Testis (tissue), 3 donors: ENCODE measurements around the gene ALDH2. TPM values are rescaled to one million over a fixed set of nuclear protein-coding genes. Genes with fewer than 3 reads are reported as not detected.
A peak's percentile ranks its signal among the peaks of the same experiment; 100 is the strongest.
"Not testable (repeated sequence)": the region's sequence is repeated elsewhere in the genome, so short reads cannot be mapped to it uniquely, and the experiment has no call there.

ENCODE experiments used
- DNase-seq: peaks from one replicate; pipeline ENCODE4 v3.0.0-alpha.2; 2019
- H3K27ac ChIP-seq, 2 donors: fragments of 200-600 bp; sonication (generic); one replicate each; pipeline ENCODE4 v1.5.1; 2019
- H3K27me3 ChIP-seq: fragments of 200-600 bp; sonication (generic); one replicate; pipeline ENCODE4 v1.5.1; 2019
- H3K36me3 ChIP-seq: fragments of 200-600 bp; sonication (generic); one replicate; pipeline ENCODE4 v1.5.1; 2017; ENCODE audit warnings: low read depth; ENCODE audit errors: missing control alignments
- H3K4me1 ChIP-seq: fragments of 200-600 bp; sonication (generic); one replicate; pipeline ENCODE4 v1.5.1; 2019
- H3K4me3 ChIP-seq, 2 donors: fragments of 200-600 bp; sonication (generic); one replicate each; pipeline ENCODE4 v1.5.1; 2017 to 2019
- H3K9me3 ChIP-seq: fragments of 200-600 bp; sonication (generic); one replicate; pipeline ENCODE4 v1.5.1; 2017
- POLR2A ChIP-seq: fragments of 450-650 bp; IDR thresholded peaks from one replicate; pipeline ENCODE4 v1.6.1; 2017; ENCODE audit warnings: antibody characterized with exemption, mild to moderate bottlenecking, moderate library complexity
- WGBS, 2 donors: methylation state at CpG; one replicate each; pipeline ENCODE4 v1.1.5; 2018; 5-methylcytosine and 5-hydroxymethylcytosine counted together
- intact Hi-C: fragments of 100-400 bp; cut with DNase I; formaldehyde crosslinking; loops from one replicate; pipeline ENCODE4 v1.15.1; 2023; ENCODE audit warnings: low total_unique reads
- polyA plus RNA-seq: library from polyadenylated mRNA; stranded (reverse); fragments of 350-450 nt; fragmentation: Illumina TruSeq; extraction: RNeasy Lipid Tissue Mini Kit (QIAGEN cat#74804); gene quantifications from one replicate; pipeline ENCODE4 v1.2.3, GENCODE V29; 2014; ENCODE audit warnings: low read depth, low replicate concordance; ENCODE audit not compliant: insufficient read depth
- total RNA-seq, 2 donors: library from RNA; depleted of rRNA; stranded (reverse); fragments of >200 nt; gene quantifications; one replicate each; pipeline ENCODE4 v1.2.3, GENCODE V29; 2016
- TF ChIP-seq, protein P1 (sequence below), 3 experiments: fragments of 450-650 bp in 2 of 3; fragments of 200-600 bp in 1 of 3; sonication (generic) in 1 of 3; IDR thresholded peaks; one replicate each; pipeline ENCODE4 v1.5.1; 2016 to 2019; ENCODE audit warnings: antibody characterized with exemption in 3 of 3, mild to moderate bottlenecking in 2 of 3, moderate library complexity in 1 of 3

Gene ALDH2
- total and polyA plus RNA-seq, 3 donors from 2014 or later, result 58.4 to 96.4 (median 76.6) TPM

DNA sequence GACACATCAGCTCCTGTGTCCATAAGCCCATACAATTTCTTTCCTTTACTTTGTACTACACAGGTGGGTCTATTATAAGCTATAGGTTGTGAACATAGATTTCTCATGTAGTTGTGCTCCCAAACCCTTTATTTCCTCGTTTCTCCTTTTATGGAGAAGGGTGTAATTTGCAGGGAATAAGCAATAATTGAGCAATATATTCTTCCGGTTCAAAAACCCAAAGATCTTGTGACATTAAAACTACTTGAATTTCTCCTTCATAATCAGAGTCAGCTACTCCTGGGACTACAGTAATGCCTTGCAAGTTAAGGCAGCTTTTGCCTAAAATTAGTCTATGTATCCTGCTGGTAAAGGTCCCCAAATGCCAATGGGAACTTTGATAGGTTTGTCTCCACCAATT lies 56.2 kb downstream of the ALDH2 start:
- TF ChIP-seq POLR2A, result no peak
- no peak overlapping the region for H3K27ac ChIP-seq
- intact Hi-C loops, result no loop called here
- H3K9me3 ChIP-seq, result no peaks in the 10 kb centered on the region
- no peak overlapping the region for H3K4me3 ChIP-seq
- no peaks in the 10 kb centered on the region for H3K36me3 ChIP-seq
- 70 to 80% methylated on average over 2 of the region's 2 CpGs for WGBS, 2 donors
- no peak for DNase-seq
- no peaks in the 10 kb centered on the region for H3K4me1 ChIP-seq
- H3K27me3 ChIP-seq, result no peaks in the 10 kb centered on the region

DNA sequence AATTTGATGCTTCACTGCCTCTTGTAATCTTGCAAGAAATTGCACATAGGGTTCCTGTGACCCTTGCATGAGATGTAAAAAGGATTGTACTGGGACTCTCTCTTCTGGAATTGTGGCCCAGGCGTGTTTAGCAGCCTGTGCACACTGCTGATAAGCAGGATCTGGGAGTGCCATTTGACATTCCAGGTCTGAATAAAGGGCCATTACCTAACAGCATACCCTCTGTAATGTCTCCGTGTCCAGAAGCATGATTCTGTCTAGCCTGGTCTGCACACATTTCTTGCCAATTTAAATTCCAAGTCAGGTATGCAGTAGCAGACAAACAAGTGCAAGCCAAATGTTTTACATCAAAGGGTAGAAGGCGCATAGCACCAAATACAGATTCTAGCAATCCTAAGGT lies 57.2 kb downstream of the ALDH2 start:
- Histone ChIP-seq H3K4me1 (no peaks in the 10 kb centered on the region), H3K9me3 (no peaks in the 10 kb centered on the region)
- no peak for DNase-seq

DNA sequence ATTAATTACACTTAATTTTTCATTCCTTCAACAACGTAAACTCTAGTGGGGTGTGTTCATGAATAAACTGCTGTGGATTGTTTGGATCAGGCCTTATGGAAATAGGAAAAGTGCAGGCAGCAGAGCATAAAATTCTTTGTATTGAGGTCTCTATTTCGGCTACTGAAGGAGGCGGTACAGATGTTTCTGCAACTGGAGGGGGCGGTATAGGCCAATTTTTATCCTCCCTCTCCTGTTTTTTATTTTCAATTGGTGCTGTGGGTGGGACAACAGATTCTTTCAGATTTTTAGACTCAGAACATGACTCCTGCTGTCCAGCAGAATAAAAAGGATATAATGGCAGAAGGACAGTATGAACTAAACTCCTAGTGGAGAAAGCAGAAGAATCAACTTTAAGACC lies 57.6 kb downstream of the ALDH2 start:
- H3K4me1 ChIP-seq, H3K9me3 ChIP-seq, DNase-seq, H3K27ac ChIP-seq, H3K4me3 ChIP-seq, intact Hi-C loops, H3K36me3 ChIP-seq, H3K27me3 ChIP-seq: not testable (repeated sequence)
- TF ChIP-seq, protein P1, sequence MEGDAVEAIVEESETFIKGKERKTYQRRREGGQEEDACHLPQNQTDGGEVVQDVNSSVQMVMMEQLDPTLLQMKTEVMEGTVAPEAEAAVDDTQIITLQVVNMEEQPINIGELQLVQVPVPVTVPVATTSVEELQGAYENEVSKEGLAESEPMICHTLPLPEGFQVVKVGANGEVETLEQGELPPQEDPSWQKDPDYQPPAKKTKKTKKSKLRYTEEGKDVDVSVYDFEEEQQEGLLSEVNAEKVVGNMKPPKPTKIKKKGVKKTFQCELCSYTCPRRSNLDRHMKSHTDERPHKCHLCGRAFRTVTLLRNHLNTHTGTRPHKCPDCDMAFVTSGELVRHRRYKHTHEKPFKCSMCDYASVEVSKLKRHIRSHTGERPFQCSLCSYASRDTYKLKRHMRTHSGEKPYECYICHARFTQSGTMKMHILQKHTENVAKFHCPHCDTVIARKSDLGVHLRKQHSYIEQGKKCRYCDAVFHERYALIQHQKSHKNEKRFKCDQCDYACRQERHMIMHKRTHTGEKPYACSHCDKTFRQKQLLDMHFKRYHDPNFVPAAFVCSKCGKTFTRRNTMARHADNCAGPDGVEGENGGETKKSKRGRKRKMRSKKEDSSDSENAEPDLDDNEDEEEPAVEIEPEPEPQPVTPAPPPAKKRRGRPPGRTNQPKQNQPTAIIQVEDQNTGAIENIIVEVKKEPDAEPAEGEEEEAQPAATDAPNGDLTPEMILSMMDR (IDR thresholded peaks at IDR 0.05), result peak in 1 of 3 experiments; percentile 8
- 55 to 64% methylated on average over 4 of the region's 4 CpGs for WGBS, 2 donors

More for the DNA sequence above, 57.2 kb downstream of the ALDH2 start:
- Histone ChIP-seq H3K36me3 (no peaks in the 10 kb centered on the region), H3K4me3 (no peak overlapping the region), H3K27ac (no peak overlapping the region), H3K27me3 (no peaks in the 10 kb centered on the region)
- WGBS, 2 donors, result 71 to 75% methylated on average over 3 of the region's 3 CpGs
- intact Hi-C loops, result no loop called here
- TF ChIP-seq, protein P1 (IDR thresholded peaks at IDR 0.05), result no peak
- TF ChIP-seq POLR2A, result no peak

DNA sequence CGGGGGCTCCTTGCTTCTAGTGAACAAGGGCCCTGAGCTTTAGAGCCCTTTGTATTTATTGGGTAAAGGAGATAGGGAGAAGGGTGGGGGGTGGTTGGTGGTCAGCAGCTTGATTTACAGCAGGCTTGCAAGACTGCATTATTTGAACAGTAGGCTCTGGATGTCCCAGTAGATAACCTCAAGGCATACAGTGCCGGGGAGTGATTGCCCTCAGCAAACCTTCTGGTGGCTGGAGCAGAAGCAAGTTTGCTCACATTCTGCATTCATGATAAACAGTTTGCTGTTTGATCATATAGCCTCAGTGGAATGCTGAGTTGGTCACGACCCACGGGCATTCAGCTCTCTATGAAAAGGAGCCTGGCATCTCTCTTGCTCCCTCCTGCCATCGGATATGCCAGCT lies 58.8 kb downstream of the ALDH2 start:
- no peaks in the 10 kb centered on the region for H3K9me3 ChIP-seq
- H3K27ac ChIP-seq, result no peak overlapping the region
- DNase-seq, result no peak
- no peaks in the 10 kb centered on the region for H3K36me3 ChIP-seq
- intact Hi-C loops, result no loop called here
- no peaks in the 10 kb centered on the region for H3K4me1 ChIP-seq
- H3K27me3 ChIP-seq, result no peaks in the 10 kb centered on the region
- H3K4me3 ChIP-seq, result no peak overlapping the region
- TF ChIP-seq, protein P1 (IDR thresholded peaks at IDR 0.05), result no peak
- TF ChIP-seq POLR2A, result no peak
- WGBS, 2 donors, result 90 to 91% methylated on average over 5 of the region's 5 CpGs

DNA sequence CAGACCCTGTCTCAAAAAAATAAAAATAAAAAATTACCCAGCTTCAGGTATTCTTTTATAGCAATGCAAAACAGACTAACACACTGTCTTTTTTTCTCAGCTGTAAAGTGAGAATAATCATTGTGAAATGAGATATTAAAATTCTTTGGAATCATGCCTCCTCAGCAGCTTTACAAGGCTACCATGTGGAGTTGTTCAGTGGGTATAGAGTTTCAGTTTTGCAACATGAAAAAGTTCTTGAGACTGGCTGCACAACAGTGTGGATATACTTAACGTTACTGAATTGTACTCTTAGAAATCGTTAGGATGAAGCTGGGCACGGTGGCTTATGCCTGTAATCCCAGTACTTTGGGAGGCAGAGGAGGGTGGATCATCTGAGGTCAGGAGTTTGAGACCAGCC lies 59.6 kb downstream of the ALDH2 start:
- Histone ChIP-seq H3K9me3 (no peaks in the 10 kb centered on the region), H3K4me1 (no peaks in the 10 kb centered on the region), H3K27ac (no peak overlapping the region), H3K27me3 (no peaks in the 10 kb centered on the region), H3K4me3 (no peak overlapping the region), H3K36me3 (no peaks in the 10 kb centered on the region)
- intact Hi-C loops, result no loop called here
- WGBS, 2 donors, result 74 to 75% methylated on average over 3 of the region's 3 CpGs
- TF ChIP-seq POLR2A, result no peak
- TF ChIP-seq, protein P1 (IDR thresholded peaks at IDR 0.05), result no peak
- DNase-seq, result no peak
